SH-SY5Y (cell line): ENCODE data around the gene TMPRSS7.

Source experiments
- GATA2 ChIP-seq: IDR thresholded peaks from 2 replicates; pipeline ENCODE4 v1.6.1; 2011; ENCODE audit warnings: mild to moderate bottlenecking, low read depth, low read length
- GATA3 ChIP-seq: IDR thresholded peaks from 2 replicates; pipeline ENCODE4 v1.6.1; 2011; ENCODE audit warnings: low read depth, mild to moderate bottlenecking, low read length, moderate library complexity

Gene TMPRSS7

GRCh38 chr3:112092496-112093179 is 58.1 kb downstream of the TMPRSS7 start:
- no peak for TF ChIP-seq GATA3
- no peak for TF ChIP-seq GATA2

GRCh38 chr3:112093180-112093522 is 58.6 kb downstream of the TMPRSS7 start:
- TF ChIP-seq GATA3 (no peak), GATA2 (no peak)

GRCh38 chr3:112095731-112096130 is 61.2 kb downstream of the TMPRSS7 start:
- TF ChIP-seq GATA2: no peak
- no peak for TF ChIP-seq GATA3

DNA sequence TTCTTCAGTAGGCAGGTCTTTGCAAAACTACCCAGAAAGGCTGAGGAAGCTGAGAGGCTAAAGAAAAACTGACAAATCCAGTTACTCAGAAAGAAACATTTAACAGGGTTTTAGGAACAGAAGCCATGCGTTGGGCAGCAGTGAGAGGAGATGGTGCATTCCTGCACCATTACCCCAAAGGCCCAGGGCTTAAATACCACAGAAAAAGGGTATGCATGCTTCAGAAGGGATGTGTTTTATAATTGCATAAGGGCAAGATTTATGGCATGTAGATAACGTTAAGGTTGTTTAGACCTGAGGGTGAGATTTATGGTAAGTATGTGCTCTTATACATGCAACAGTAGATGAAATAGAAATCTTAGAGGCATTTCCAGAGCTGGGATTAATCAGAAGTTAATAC is 61.6 kb downstream of the TMPRSS7 start:
- TF ChIP-seq GATA3 (no peak), GATA2 (no peak)

- no peak for TF ChIP-seq GATA2
- no peak for TF ChIP-seq GATA3
Observed at GRCh38 chr3:112097378-112097777, 62.8 kb downstream of the TMPRSS7 start.

- no peak for TF ChIP-seq GATA2
- TF ChIP-seq GATA3: no peak
Observed at GRCh38 chr3:112101916-112102315, 67.4 kb downstream of the TMPRSS7 start.

DNA sequence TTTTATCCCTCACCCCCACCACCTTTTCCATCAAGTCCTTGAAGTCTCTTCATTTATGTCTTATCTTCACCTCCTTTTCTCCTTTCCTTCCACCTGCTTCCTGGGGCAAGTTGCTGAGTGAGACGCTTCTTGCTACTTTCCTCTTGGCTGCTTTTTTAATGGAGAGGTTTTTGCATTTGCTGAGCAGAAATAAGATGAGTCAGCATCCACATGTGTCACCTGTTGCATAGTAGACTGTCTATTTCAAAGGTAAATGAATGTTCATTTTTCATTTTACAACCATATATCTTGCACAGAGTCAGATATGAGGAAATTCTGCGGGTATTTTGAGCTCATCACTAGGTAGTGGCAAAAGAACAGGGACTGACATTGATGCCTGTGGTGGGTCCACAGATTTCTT is 70.2 kb downstream of the TMPRSS7 start:
- TF ChIP-seq GATA2 (no peak), GATA3 (no peak)

DNA sequence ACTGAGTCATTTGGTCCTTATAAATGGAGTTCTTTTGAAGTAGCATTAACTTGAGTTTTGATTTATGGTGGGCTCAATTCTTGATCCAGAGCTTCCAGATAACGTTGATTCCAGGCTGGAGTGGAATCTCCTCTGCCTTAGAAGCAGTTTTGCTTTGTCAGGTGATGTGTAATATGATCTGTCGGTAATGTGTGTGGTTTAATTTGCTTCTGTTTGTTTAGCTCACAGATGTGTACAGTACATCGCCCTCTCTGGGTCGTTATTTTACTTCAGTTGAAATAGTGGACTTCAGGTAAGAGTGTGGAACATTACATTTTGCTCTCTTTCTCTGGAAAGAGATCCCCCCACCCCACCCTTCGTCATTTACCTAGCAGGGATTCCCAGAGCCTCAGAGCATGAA is 74.8 kb downstream of the TMPRSS7 start:
- no peak for TF ChIP-seq GATA3
- TF ChIP-seq GATA2: no peak

- TF ChIP-seq GATA3 (no peak), GATA2 (no peak)
Observed at GRCh38 chr3:112111785-112112402, 77.4 kb downstream of the TMPRSS7 start.

- TF ChIP-seq GATA3: no peak
- TF ChIP-seq GATA2: no peak
Observed at GRCh38 chr3:112114576-112115160, 80.1 kb downstream of the TMPRSS7 start.

DNA sequence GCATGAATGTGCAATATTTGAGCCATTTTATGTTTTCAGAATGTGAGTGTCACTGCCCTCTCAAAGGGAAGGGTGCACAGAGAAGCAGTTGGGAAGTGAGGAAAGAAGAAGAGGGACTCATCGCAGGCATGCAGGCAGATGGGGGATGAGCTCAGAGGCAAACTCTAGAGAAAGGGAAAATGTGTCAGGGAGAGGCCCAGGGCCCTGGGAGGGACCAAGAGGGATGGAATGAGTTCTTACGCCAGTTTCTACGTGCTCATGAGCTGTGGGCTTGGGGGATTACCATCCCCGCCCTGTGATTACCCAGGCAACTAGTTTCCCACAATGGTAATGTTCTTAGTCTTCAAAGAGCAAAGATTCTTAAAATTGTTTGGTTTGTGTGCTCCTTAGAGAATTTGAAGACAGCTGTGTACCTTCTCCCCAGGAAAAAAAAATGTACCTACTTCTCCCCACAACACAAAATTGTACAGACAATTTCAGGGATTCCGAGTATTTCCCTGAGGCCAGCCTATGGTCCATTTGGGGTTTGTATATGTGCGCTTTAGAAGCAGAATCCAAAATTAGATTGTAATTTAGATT is 80.7 kb downstream of the TMPRSS7 start:
- TF ChIP-seq GATA3 (no peak), GATA2 (no peak)

DNA sequence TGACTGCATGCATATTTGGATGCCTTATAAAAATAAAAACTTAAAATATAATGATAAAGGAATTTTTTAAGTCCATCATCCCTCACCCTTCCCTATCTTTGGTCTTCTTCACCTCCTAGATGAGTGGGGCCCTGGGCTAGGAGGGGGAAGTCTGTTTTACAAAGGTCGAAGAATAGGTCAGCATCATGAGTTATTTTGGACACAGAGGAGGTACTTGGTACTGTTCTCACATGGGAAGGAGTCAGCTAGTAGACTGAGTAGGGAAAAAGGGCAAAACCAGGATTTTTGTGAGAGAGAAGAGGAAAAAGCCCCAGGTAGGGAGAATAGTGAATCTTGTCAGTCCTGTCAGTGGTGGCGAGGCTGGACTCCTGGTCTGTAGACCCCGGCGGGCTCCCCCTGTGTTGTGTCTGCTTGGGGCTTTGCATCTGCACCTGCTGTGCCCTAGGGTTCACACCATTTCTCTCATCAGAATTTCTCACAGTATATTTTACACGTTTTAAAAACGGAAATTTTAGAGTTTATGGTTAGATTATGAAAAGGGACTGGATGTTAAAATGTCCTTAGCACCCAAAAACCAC is 81.4 kb downstream of the TMPRSS7 start:
- TF ChIP-seq GATA3 (no peak), GATA2 (no peak)

DNA sequence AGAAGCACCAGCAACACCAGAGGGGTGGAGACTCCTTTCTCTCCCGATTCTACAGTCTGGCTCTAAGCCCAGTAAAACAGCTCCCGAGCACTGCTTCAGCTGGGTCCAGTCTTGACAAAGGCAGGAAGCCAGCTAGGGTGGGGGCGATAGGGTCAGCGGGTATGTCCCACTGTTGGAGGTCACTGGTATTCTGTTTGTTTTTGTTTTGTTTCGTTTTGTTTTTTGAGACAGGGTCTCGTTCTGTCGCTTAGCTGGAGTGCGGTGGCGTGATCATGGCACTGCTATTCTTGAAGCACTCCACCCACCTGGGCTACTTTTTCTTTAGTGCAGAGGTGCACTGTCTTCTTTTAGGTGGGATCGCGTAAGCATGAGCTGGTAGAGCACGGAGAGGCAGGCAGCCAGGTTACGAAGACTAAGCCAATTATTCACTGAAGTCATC is 82.2 kb downstream of the TMPRSS7 start:
- TF ChIP-seq GATA3 (no peak), GATA2 (no peak)

GRCh38 chr3:112117415-112117814 is 82.9 kb downstream of the TMPRSS7 start:
- TF ChIP-seq GATA2 (no peak), GATA3 (no peak)
